ENCODE results near the gene ZBTB7C. TPM values are rescaled to one million over a fixed set of nuclear protein-coding genes. Genes with fewer than 3 reads are reported as not detected.

The ZBTB7C gene
- total and polyA plus RNA-seq, 4 donors, result 3.2 to 10.9 (median 3.7) TPM

GRCh38 chr18:48127606-48128005 is 281.6 kb downstream of the ZBTB7C start:
- H3K27ac ChIP-seq (ENCODE audit: low read depth in 1 of 2, low read length in 1 of 2), result no peak overlapping the region

GRCh38 chr18:48126240-48126639 is 282.9 kb downstream of the ZBTB7C start:
- Histone ChIP-seq H3K27ac (ENCODE audit: low read depth in 1 of 2, low read length in 1 of 2) (no peak overlapping the region), H3K4me3 (no peak overlapping the region), H3K27me3 (ENCODE audit: control insufficient read depth in 3 of 3, insufficient read depth in 3 of 3, low read length in 2 of 3) (peaks cover 0 to 2% (median 0%) of the 10 kb centered on the region in 3 donors), H3K9ac (ENCODE audit: insufficient read depth in 1 of 2, low read length in 2 of 2) (no peak overlapping the region), H3K36me3 (ENCODE audit: control insufficient read depth in 4 of 4, insufficient read depth in 4 of 4, low read length in 4 of 4) (no peaks in the 10 kb centered on the region), H3K4me1 (ENCODE audit: control insufficient read depth in 5 of 5, insufficient read depth in 5 of 5, low read length in 5 of 5) (peaks cover 0 to 12% (median 0%) of the 10 kb centered on the region in 5 donors), H3K9me3 (ENCODE audit: control insufficient read depth in 4 of 4, insufficient read depth in 3 of 4, low read length in 3 of 4) (no peaks in the 10 kb centered on the region)
- DNase-seq (no peak), ATAC-seq (ENCODE audit: insufficient read depth, low FRiP score) (no peak)
- WGBS, 2 donors, result 60 to 88% methylated on average over 3 of the region's 3 CpGs
- TF ChIP-seq CTCF (IDR thresholded peaks at IDR 0.05; ENCODE audit: control extremely low read depth, extremely low read depth), result no peak

More at GRCh38 chr18:48127606-48128005, 281.6 kb downstream of the ZBTB7C start:
- Histone ChIP-seq H3K9me3 (ENCODE audit: control insufficient read depth in 4 of 4, insufficient read depth in 3 of 4, low read length in 3 of 4) (no peaks in the 10 kb centered on the region), H3K27me3 (ENCODE audit: control insufficient read depth in 3 of 3, insufficient read depth in 3 of 3, low read length in 2 of 3) (peaks cover 0 to 2% (median 0%) of the 10 kb centered on the region in 3 donors), H3K4me3 (no peak overlapping the region), H3K9ac (ENCODE audit: insufficient read depth in 1 of 2, low read length in 2 of 2) (no peak overlapping the region), H3K4me1 (ENCODE audit: control insufficient read depth in 5 of 5, insufficient read depth in 5 of 5, low read length in 5 of 5) (peaks cover 0 to 11% (median 0%) of the 10 kb centered on the region in 5 donors), H3K36me3 (ENCODE audit: control insufficient read depth in 4 of 4, insufficient read depth in 4 of 4, low read length in 4 of 4) (no peaks in the 10 kb centered on the region)
- ATAC-seq (ENCODE audit: insufficient read depth, low FRiP score) (no peak), DNase-seq (no peak)
- WGBS, 2 donors, result 94% methylated on average over 12 of the region's 12 CpGs
- TF ChIP-seq CTCF (IDR thresholded peaks at IDR 0.05; ENCODE audit: control extremely low read depth, extremely low read depth), result no peak

- WGBS, 2 donors, result 69 to 89% methylated on average over 6 of the region's 6 CpGs
- Histone ChIP-seq H3K27ac (ENCODE audit: low read depth in 1 of 2, low read length in 1 of 2) (no peak overlapping the region), H3K36me3 (ENCODE audit: control insufficient read depth in 4 of 4, insufficient read depth in 4 of 4, low read length in 4 of 4) (no peaks in the 10 kb centered on the region), H3K27me3 (ENCODE audit: control insufficient read depth in 3 of 3, insufficient read depth in 3 of 3, low read length in 2 of 3) (no peaks in the 10 kb centered on the region), H3K4me1 (ENCODE audit: control insufficient read depth in 5 of 5, insufficient read depth in 5 of 5, low read length in 5 of 5) (peaks cover 0 to 10% (median 0%) of the 10 kb centered on the region in 5 donors), H3K9me3 (ENCODE audit: control insufficient read depth in 4 of 4, insufficient read depth in 3 of 4, low read length in 3 of 4) (no peaks in the 10 kb centered on the region), H3K9ac (ENCODE audit: insufficient read depth in 1 of 2, low read length in 2 of 2) (no peak overlapping the region), H3K4me3 (no peak overlapping the region)
- DNase-seq (no peak), ATAC-seq (ENCODE audit: insufficient read depth, low FRiP score) (peak; percentile 25)
- no peak for TF ChIP-seq CTCF (IDR thresholded peaks at IDR 0.05; ENCODE audit: control extremely low read depth, extremely low read depth)
These were observed 283.5 kb downstream of the ZBTB7C start for GRCh38 chr18:48125724-48126123.

Data from lung (tissue), 12 donors.